Gastroesophageal sphincter (tissue), 3 donors: ENCODE results near the gene TMEM198.

Source experiments
- POLR2A ChIP-seq, 2 donors: fragments of 450-650 bp; IDR thresholded peaks; one replicate each; pipeline ENCODE4 v1.6.1; 2017; ENCODE audit warnings: antibody characterized with exemption in 2 of 2, mild to moderate bottlenecking in 2 of 2, moderate library complexity in 1 of 2
- POLR2AphosphoS5 ChIP-seq: sonication (generic); formaldehyde crosslinking; IDR thresholded peaks from one replicate; pipeline ENCODE4 v1.6.1; 2017; ENCODE audit warnings: antibody characterized with exemption
- TF ChIP-seq, protein P1 (sequence below), 4 experiments: fragments of 200-600 bp in 2 of 4; fragments of 450-650 bp in 2 of 4; sonication (generic) in 1 of 4; IDR thresholded peaks; one replicate each; pipeline ENCODE4 v1.5.1; 2017 to 2019; ENCODE audit warnings: antibody characterized with exemption in 4 of 4, mild to moderate bottlenecking in 2 of 4, moderate library complexity in 2 of 4

DNA sequence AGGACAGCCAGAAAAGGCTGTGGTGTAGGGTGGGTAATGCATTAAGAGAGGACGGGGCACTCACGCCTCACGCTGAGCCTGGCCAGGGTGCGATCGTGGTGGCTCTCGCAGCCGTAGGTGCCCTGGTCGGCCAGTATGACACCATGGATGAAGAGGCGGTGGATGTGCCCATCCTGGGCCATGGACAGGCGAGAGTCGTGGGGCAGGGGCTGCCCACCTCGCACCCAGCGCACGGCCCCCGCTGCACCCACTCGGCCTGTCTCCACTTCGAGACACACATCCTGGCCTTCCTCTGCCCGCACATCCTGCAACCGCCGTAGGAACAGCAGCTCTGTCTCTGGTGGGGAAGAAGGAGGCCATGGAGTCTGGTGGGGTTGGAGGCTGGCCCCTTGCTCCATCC is 12.1 kb downstream of the TMEM198 start:
- TF ChIP-seq, protein P1, sequence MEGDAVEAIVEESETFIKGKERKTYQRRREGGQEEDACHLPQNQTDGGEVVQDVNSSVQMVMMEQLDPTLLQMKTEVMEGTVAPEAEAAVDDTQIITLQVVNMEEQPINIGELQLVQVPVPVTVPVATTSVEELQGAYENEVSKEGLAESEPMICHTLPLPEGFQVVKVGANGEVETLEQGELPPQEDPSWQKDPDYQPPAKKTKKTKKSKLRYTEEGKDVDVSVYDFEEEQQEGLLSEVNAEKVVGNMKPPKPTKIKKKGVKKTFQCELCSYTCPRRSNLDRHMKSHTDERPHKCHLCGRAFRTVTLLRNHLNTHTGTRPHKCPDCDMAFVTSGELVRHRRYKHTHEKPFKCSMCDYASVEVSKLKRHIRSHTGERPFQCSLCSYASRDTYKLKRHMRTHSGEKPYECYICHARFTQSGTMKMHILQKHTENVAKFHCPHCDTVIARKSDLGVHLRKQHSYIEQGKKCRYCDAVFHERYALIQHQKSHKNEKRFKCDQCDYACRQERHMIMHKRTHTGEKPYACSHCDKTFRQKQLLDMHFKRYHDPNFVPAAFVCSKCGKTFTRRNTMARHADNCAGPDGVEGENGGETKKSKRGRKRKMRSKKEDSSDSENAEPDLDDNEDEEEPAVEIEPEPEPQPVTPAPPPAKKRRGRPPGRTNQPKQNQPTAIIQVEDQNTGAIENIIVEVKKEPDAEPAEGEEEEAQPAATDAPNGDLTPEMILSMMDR (IDR thresholded peaks at IDR 0.05) = no peak
- TF ChIP-seq POLR2A (IDR thresholded peaks at IDR 0.05) (no peak), POLR2AphosphoS5 (no peak)
